ENCODE results near the gene GRK3.

DNA sequence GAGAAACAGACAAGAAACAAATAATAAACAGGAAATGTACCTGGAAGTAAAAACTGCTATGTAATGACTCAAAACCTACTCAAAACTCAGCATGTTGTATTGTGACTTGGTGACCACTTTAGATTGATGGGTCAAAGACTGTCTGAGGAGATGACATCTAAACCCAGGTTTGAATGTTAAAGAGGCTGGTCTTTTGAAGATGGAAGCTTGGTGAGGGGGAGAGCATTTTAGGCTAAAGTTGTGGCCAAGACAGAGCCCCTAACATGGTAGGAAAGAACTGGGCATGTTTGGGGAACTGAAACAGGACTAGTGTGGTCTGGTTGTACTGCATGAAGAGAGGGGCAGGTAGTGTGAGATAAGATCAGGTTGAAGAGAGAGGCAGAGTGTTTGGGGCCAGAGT lies 92.2 kb downstream of the GRK3 start:
- TF ChIP-seq ZNF274 (IDR thresholded peaks at IDR 0.05; ENCODE audit: low read depth, low read length) (no peak), SUZ12 (IDR thresholded peaks at IDR 0.05; ENCODE audit: extremely low read depth, insufficient read depth, insufficient read length) (no peak), YY1 (IDR thresholded peaks at IDR 0.05; ENCODE audit: insufficient read depth, insufficient read length) (no peak)

Data from NT2/D1 (cell line).